ENCODE results near the gene ZDHHC14.

Gene ZDHHC14

GRCh38 chr6:157672726-157673412 is 291.9 kb downstream of the ZDHHC14 start:
- DNase-seq (ENCODE audit: low read depth), result no peak
- no peak for TF ChIP-seq MAX (IDR thresholded peaks at IDR 0.05; ENCODE audit: low read depth, low read length)
- TF ChIP-seq MYC (IDR thresholded peaks at IDR 0.05; ENCODE audit: low read depth, low read length), result no peak
- no peak for TF ChIP-seq CTCF (IDR thresholded peaks at IDR 0.05; ENCODE audit: low read depth, low read length)
- no peak for TF ChIP-seq POLR2A (IDR thresholded peaks at IDR 0.05; ENCODE audit: extremely low read depth, insufficient read length)
- H3K4me3 ChIP-seq (ENCODE audit: low read depth, low read length), result no peak overlapping the region

- TF ChIP-seq POLR2A (IDR thresholded peaks at IDR 0.05; ENCODE audit: extremely low read depth, insufficient read length) (no peak), CTCF (IDR thresholded peaks at IDR 0.05; ENCODE audit: low read depth, low read length) (no peak), MAX (IDR thresholded peaks at IDR 0.05; ENCODE audit: low read depth, low read length) (no peak), MYC (IDR thresholded peaks at IDR 0.05; ENCODE audit: low read depth, low read length) (no peak)
- H3K4me3 ChIP-seq (ENCODE audit: low read depth, low read length), result no peak overlapping the region
- no peak for DNase-seq (ENCODE audit: low read depth)
Observed at GRCh38 chr6:157673596-157673995, 292.6 kb downstream of the ZDHHC14 start.

GRCh38 chr6:157674061-157674460 is 293.1 kb downstream of the ZDHHC14 start:
- no peak for TF ChIP-seq MYC (IDR thresholded peaks at IDR 0.05; ENCODE audit: low read depth, low read length)
- no peak for TF ChIP-seq MAX (IDR thresholded peaks at IDR 0.05; ENCODE audit: low read depth, low read length)
- no peak for TF ChIP-seq POLR2A (IDR thresholded peaks at IDR 0.05; ENCODE audit: extremely low read depth, insufficient read length)
- no peak for TF ChIP-seq CTCF (IDR thresholded peaks at IDR 0.05; ENCODE audit: low read depth, low read length)
- no peak for DNase-seq (ENCODE audit: low read depth)
- no peak overlapping the region for H3K4me3 ChIP-seq (ENCODE audit: low read depth, low read length)

GRCh38 chr6:157675831-157676230 is 294.8 kb downstream of the ZDHHC14 start:
- DNase-seq (ENCODE audit: low read depth), result no peak
- no peak overlapping the region for H3K4me3 ChIP-seq (ENCODE audit: low read depth, low read length)
- TF ChIP-seq MYC (IDR thresholded peaks at IDR 0.05; ENCODE audit: low read depth, low read length) (no peak), MAX (IDR thresholded peaks at IDR 0.05; ENCODE audit: low read depth, low read length) (no peak), CTCF (IDR thresholded peaks at IDR 0.05; ENCODE audit: low read depth, low read length) (no peak), POLR2A (IDR thresholded peaks at IDR 0.05; ENCODE audit: extremely low read depth, insufficient read length) (no peak)

- H3K4me3 ChIP-seq (ENCODE audit: low read depth, low read length), result no peak overlapping the region
- TF ChIP-seq MYC (IDR thresholded peaks at IDR 0.05; ENCODE audit: low read depth, low read length) (no peak), POLR2A (IDR thresholded peaks at IDR 0.05; ENCODE audit: extremely low read depth, insufficient read length) (no peak), MAX (IDR thresholded peaks at IDR 0.05; ENCODE audit: low read depth, low read length) (no peak), CTCF (IDR thresholded peaks at IDR 0.05; ENCODE audit: low read depth, low read length) (no peak)
- no peak for DNase-seq (ENCODE audit: low read depth)
Observed at GRCh38 chr6:157676241-157676640, 295.3 kb downstream of the ZDHHC14 start.

Measured in NB4 (cell line).